Measurements from ENCODE around the gene CFAP57. TPM values are rescaled to one million over a fixed set of nuclear protein-coding genes. Genes with fewer than 3 reads are reported as not detected.

CFAP57 gene
- polyA plus RNA-seq, 1 donor: 0.41 TPM

DNA sequence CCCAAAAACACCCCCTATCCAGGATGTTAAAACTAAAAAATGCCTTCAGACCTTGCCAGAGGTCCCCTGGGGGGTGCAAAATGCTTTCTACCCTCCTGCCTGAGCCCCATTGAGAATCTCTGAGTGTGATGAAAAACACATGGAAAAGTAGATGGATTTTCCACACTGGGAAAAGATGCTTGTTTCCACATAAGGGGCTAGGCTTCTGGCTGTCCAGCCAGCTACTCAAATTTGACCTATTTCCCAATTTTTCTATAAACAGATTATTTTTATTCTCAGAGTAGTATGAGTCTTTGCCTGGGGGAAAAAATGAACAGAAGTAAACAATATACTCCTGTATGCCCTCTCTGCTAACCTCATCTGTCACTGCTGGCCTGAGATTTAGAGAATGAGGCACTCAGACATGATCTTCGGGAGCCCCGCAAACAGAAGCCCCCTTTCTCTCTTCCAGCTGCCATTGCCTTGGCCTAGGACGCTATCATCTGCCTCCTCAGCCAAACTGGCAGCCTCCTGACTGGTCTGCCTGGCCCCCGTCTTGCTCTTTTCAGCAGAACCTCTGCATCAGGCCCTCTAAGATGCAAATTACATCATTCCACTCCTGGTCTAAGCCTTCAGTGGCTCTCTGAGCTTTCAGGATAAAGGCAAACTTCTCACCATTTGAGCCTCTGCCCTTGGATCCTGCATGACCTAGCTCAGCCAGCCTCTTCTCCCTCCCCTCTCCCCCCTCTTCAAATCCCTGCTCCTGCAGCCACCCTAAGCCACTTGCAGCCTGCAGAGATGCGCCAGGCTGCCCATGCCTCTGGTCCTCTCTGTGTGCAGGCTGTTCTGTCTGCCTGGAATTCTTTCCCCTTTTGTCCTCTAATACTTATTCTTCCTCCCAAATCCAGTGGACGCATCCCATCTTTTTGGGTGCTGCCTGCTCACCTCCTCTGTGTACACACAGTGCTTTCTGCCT, 58.0 kb downstream of the CFAP57 start:
- peak; percentile 65 for DNase-seq

DNA sequence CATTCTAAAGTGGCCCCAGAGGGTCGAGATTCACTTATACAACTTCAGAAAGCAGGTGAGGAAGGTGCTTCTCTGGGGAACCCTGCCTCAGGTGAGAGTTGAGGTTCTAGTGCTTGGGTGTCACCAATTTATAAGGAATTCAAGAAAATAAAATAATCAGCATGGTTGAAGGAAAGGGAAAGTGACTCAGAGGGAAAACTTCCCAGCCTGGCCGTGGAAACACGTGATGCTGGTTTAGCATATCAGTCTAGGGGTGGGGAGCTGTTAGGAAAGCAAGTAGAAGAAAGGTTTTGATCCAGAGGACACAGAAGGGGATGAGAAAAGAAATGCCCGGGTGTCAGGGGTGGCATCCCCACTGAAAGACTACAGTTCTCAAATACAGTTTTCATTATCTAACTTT, 59.9 kb downstream of the CFAP57 start:
- DNase-seq: no peak

DNA sequence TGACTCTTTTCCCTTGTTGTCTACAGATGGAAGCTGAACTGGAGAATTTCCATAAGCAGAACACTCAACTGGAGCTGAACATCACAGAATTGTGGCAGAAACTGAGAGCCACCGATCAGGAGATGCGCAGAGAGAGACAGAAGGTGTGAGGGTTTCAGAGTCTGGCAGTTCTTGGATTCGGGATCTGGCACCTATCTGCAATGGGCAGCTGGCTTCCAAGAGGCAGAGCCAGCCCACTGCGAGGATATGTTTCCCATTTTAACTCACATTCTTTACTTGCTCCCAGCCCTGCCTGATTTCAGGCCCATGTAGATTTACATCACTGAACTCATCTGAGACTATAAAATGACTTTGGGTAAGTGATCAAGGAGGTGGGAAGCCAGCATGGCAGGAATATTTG, 60.4 kb downstream of the CFAP57 start:
- DNase-seq: no peak

DNA sequence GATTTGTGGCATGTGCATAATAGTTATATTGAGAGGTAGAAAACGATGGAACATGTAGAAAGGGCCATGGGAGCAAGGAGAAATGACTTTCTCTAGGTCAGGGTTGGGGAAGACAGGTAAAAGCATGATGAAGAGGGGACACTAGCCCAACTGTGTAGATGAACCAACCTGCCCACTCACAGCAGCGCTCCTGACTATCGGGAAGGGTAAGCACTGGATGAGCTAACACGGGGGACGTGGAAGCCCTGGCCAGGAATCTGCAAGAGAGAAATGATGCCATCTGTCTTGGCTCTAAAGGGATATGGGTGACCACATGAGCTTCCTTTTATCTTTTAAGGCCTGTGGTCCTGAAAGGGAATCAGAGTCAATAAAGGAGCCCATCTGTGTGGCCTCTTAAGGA, 61.5 kb downstream of the CFAP57 start:
- no peak for DNase-seq

DNA sequence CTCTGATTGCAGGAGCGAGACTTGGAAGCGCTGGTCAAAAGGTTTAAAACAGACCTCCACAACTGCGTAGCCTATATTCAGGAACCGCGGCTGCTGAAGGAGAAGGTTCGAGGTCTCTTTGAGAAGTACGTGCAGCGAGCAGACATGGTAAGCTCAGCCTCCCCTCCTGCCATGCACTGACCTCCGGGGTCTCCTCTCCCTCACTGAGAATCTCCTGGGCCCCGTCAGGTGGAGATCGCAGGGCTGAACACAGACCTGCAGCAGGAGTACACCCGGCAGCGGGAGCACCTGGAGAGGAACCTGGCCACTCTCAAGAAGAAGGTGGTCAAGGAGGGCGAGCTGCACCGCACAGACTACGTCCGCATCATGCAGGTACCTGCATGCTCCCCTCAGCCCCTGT, 62.1 kb downstream of the CFAP57 start:
- no peak for DNase-seq

DNA sequence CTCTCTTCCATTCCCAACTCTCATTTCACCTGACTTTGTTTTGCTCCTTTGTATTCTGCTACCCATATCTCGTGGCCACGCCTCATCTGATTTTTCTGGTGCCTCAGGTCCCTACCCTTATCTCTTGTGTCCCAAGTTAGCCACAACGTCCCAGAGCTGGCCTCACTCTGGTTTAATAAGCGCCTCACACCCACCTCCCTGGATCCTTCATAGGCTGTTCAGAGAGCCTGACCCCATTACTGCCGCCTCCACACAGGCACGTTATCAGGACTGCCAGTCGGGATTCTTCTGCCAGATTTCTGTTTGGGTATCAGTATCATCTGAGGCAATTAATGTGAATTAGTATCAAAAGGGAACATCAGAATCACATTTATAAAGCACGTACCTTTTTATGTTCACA, 62.9 kb downstream of the CFAP57 start:
- no peak for DNase-seq

DNA sequence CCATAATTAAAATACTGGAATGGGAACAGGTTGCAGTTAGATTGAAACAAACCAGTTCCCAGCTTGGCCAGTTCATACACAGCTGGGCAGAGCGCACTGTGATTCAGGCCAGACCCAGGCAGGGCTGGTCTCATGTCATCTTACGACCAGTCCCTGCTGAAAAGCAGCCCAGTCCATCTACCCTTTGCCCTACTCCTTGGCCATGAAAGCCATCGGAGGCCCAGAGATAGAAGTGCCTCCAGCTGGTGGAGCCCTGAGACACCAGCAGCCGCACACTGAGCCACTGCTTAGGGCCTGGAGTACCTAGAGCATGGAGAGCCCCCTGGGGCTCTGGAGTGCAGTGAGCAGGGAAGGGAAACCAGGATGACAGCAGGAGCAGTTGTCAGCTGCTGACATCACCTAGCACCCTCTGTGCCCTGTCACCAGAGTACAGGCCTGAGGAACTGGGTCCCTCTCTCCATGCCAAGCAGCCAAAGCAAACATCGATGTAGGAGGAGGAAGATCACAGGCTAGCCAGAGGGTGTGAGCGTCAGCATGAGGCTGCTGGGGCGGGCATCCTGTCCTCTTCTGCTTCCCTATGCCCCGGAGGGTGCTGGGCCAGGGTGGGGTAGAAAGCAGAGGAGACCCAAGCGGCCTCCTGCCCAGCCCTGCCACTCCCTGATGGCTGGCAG, 63.5 kb downstream of the CFAP57 start:
- no peak for DNase-seq

DNA sequence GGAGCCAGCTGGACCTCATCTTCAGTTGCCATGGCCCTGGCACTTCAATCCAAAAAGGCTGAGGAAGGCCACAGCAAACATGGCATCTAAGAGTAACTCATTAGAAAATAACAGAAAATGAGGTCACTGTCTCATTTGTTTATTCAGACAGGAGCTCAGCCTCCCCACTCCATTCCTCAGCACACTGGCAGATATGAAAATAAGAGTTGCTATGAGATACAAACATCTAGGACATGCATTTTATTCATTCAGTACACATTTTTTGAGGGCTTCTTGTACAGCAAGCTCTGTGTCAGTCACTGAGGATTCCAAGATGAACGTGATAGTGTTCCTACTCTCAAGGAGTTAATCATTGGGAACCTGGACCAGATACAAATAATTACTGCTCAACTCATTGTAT, 65.0 kb downstream of the CFAP57 start:
- DNase-seq: no peak

DNA sequence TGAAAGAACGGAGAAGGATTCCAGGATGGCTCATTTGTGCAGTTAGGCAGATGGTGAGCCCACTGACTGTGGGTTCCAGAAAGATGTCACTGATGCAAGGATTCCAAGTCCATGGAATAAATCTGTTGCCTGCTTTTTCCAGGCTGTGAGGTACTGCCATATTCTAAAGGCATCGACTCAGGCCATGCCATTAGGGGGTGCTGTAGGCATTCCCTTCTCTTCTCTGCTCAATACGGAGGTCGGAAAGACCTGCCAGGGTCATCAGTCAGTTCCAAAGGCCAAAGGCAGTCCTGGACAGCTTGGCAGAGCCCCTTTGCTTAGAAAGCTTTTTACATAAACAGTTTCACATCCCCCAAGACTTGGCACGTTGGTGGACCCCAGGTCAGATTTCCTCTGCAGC, 66.0 kb downstream of the CFAP57 start:
- peak; percentile 47 for DNase-seq

DNA sequence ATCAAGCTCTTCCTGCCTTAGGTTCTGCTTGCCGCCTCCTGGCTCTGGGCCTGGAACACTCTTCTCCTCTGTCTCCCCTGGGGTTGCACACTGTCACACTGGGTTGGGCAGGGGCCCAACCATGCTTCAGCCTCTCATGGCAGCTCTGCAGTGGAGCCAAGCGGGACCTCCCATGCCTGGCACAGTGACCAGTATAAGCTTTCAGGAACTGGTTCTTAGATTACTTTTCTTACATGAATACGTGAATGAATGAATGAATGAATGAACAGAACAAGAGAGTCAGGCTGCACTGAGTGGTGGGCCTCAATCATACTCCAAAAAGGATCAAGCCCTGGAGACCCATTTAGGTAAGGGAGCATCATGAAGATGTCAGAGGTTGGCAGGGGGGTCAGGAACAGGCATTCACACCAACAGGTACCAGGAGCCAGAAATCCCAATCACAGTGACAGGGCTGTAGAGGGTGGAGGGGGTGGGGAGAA, 66.9 kb downstream of the CFAP57 start:
- no peak for DNase-seq

DNA sequence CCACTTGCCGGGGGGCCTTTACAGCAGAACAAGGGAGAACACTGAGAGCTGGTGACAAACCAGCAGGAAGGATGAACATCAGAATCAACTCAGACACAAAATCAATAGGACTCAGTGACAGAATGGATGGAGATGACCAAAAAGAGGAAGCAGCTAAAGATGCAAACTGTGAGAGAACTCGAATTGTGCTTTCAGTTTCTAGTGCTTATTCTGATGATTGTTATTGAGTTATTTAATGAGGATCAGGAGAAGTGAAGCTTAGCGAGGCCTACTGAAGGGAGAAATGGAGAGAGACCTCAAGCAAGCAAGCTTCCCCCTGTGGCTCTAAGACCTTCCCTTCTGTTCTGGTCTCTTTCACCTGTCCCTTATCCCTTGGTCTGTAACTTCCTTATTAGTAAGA, 67.4 kb downstream of the CFAP57 start:
- DNase-seq: no peak

DNA sequence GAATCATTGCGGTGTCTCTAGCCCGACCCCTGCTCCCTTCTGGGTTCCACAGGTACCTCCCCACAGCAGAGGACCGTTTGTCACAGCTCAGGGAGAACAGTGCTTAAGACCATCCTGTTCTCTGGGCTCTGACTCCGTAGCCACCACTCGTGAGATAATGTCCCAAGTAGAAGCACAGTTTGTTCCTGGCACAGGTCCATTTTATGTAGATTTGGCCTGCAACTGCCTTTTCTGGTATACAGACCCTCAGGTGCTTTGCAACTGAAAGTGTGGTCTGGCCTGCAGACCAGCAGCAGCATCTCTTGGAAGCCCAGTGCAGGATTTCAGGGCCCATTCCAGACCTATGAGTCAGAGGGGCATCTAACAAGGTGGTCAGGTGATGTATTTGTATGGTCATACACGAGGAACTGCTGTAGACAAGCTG, 69.3 kb downstream of the CFAP57 start:
- DNase-seq: no peak

DNA sequence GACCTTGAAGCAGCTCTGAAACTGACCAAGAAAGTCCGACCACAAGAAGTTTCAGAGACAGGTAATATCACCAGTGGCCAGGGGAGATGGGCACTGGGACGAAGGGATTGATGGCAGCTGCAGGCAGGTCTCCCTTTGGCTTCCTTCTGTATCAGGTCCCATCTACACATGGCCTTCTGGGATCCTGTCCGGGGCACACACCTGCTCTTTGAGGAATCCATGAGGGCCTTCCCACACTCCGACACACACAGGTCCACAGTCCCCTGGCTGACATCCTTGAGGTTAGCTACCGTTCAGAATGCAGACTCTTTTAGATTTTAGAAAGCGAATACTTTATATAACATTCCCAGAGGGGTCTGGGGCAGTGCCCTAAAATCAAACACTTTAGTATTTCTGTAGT, 71.2 kb downstream of the CFAP57 start:
- DNase-seq: no peak

DNA sequence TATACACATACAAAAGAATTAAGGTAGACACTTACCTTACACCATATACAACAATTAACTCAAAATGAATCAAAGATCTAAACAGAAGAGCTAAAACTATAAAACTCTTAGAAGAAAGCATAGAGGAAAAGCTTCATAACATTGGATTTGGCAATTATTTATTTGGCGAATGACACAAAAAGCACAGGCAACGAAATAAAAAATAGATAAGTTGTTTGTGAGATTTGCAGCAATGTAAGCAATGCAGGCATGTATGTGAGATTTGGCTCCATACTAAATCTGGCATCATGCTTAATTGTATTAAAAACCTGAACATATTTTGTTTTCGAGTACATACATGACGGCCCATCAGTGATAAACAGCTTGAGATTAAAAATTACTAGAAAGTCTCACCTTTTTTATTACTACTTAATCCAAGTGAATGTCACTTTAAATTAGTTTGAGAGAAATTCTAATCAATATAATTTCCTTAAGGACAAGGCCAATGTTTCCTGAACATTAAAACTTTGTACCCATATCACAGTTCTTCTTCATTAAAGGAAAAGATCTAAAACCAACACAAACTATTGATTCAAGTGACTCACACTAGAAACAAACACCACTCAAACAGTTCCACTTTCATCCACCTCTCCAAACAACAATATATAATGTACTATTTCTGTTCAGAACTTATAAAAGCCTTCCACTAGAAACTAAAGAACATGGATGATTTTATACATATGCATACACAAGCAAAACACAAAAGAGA, 74.5 kb downstream of the CFAP57 start:
- DNase-seq: no peak

DNA sequence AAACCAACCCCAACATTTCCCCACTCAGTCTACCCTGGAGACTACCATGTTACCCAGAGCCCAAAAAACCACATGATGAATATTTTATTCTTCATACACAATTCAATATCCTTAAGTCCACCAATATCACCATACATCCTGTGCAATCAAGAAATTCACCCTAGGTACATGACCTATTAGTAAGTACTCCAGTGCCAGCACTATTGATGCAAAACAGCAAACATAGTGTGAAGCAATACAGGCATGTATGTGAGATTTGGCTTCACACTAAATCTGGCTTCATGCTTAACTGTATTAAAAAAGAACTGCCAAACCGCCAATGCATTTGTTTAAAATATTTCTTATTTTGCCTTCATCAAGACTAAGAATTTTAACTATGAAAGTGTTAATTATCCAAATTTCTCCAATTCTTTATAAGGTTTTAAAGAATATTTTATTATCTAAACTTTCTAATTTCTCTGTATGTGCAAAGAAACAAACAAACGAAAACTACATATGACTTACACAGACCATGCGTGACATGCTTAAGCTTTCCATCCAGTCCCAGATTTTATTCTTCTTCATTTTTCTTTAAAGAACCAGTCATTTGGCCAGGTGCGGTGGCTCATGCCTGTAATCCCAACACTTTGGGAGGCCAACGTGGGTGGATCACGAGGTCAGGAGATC, 75.3 kb downstream of the CFAP57 start:
- no peak for DNase-seq

DNA sequence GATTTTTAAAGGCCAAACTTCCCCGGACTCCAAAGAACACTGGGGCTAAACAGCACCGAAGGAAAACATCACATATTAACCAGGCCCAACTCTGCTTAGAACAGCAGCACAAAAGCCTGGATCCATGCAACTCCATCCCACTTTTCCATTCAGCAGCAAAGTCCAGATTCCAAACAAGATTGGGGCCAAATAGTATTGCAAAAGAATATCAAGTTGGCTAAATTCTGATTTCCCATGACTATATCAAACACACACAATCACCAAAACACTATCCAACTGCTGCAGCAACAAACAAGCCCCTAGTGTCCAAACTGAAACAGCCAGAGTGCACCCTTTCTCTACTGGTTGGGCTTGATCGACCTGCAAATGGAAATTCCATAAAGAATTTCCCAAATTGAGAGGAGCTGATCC, 78.2 kb downstream of the CFAP57 start:
- no peak for DNase-seq

DNA sequence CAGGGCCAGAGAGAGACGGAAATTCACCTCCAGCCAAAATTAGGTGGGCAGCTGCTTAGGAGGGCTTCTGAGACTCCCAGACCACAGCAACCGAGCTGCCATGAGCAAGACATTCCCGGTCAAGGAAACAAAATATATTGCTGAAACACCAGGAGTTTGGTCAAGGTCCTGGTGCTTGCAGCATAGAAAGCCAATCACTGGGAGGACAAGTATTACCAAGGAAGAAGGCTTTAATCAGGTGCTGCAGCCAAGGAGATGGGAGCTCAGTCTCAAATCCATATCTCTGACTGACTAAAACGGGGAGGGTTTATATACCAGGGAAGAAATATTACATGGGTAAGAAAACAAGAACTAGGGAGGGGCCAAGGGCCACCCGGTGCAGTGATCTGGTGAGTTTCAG, 78.9 kb downstream of the CFAP57 start:
- no peak for DNase-seq

DNA sequence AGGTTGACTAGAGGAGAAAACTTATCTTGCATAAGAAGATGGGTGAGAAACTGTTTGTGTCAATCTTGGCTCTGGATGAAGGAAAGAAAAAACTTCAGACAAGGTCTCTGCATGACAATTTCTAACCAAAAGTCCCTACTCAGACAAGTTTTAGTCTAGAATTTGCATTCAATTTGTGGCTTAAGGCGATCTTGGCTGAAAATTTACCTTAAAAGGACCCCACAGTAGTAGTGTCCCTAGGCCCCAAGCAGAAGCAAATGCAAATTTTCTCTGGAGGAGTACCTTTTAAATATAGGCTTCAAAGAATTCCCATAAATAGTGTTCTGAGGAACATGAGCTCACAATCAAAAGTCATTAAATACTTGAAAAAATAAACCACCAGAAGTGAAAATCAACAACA, 80.1 kb downstream of the CFAP57 start:
- DNase-seq: no peak

DNA sequence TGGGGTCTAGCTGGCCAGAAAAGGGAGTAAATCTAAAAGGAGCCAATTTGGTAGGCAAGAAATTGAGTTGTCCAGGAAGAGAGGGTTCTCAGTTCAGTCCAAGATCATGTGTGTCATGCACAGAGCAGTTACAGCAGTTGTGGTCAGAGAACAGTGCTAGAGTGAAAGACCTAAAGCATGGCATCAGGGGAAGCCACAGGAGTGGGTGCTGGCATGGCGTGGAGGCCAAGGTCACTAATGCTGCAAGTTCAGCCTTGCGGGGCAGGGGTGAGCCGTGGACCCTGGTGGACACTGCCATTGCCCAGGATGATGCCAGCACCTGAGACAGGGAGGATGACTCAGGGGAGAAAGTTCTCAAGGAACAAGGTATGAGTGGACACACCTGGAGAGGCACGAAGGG, 81.0 kb downstream of the CFAP57 start:
- no peak for DNase-seq

DNA sequence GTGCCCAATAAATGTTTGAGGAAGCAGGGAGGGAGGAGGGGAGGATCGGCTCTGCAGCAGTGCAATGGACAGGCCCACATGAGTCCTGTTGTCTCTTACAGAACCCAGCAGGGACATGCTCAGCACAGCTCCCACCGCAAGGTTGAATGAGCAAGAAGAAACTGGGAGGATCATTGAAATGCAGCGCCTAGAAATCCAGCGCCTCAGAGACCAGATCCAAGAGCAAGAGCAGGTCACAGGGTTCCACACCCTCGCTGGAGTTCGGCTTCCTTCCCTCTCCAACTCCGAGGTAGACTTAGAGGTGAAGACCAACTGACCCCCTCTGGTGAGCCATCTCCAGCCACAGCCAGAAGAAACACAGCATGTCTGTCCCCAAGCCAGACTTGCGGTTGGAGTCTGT, 81.7 kb downstream of the CFAP57 start:
- DNase-seq: no peak

DNA sequence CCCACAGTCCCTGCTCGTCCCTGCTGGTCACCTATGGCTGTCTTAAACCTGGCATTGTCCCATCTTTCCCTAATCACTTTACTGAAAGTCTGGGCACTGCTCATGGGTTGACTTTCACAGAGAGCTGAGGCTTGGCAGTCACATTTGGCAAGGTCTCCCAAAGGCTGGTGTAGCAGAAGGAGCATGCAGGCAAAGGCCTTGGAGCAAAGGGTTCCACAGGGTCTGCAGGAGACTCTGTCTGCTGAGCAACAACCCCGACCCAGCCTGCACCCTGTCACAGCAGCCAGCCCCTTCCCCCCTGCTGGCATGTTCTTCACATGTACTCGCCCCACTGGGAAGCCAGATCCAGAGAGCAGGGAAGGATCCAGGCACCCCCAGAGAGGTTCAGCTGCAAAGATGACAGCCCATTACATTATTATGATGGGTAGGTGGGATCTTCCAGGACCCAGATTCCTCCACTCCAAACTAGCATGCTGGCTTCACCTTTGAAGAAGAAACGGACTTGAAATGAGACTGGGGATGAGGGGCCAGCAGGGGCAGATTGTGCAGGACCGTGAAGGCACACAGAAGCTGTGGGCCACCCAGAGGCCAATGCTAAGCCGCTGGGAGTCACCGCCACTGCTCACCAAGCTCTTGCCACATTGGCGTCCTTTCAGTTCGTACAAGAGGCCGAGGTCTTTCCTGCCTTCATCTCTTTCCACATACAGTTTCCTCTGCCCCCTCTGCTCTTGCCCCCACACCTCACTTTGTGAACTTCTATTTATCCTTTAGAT, 83.5 kb downstream of the CFAP57 start:
- no peak for DNase-seq
